HG02759 (cell line): ENCODE results near the gene DOCK2.

Experiments used
- ATAC-seq: cut with Tn5 transposase; IDR thresholded peaks from one replicate; pipeline ENCODE4 v1.9.1; 2021; ENCODE audit warnings: mild to moderate bottlenecking, moderate library complexity; ENCODE audit not compliant: unreplicated experiment

DOCK2 gene

GRCh38 chr5:169850409-169850808, 213.3 kb downstream of the DOCK2 start:
- ATAC-seq: no peak

GRCh38 chr5:169851321-169851850, 214.3 kb downstream of the DOCK2 start:
- ATAC-seq: no peak

- ATAC-seq: no peak
These were observed 219.5 kb downstream of the DOCK2 start for GRCh38 chr5:169856571-169856970.

- peak; percentile 55 for ATAC-seq
These were observed 223.5 kb downstream of the DOCK2 start for GRCh38 chr5:169860585-169860984.

GRCh38 chr5:169861433-169861832, 224.4 kb downstream of the DOCK2 start:
- no peak for ATAC-seq

- ATAC-seq: no peak
These were observed 224.9 kb downstream of the DOCK2 start for GRCh38 chr5:169861934-169862333.

GRCh38 chr5:169862391-169862811, 225.3 kb downstream of the DOCK2 start:
- ATAC-seq: no peak

- ATAC-seq: no peak
These were observed 227.4 kb downstream of the DOCK2 start for GRCh38 chr5:169864483-169864882.

GRCh38 chr5:169867347-169867746, 230.3 kb downstream of the DOCK2 start:
- ATAC-seq: no peak

- ATAC-seq: no peak
These were observed 232.0 kb downstream of the DOCK2 start for GRCh38 chr5:169869066-169869465.

- no peak for ATAC-seq
These were observed 233.1 kb downstream of the DOCK2 start for GRCh38 chr5:169870211-169870610.

- ATAC-seq: no peak
These were observed 234.9 kb downstream of the DOCK2 start for GRCh38 chr5:169871826-169872490.

- no peak for ATAC-seq
These were observed 236.6 kb downstream of the DOCK2 start for GRCh38 chr5:169873642-169874041.

- ATAC-seq: no peak
These were observed 237.5 kb downstream of the DOCK2 start for GRCh38 chr5:169874621-169875020.

GRCh38 chr5:169875091-169875728, 238.1 kb downstream of the DOCK2 start:
- no peak for ATAC-seq

GRCh38 chr5:169875731-169876130, 238.7 kb downstream of the DOCK2 start:
- no peak for ATAC-seq

- ATAC-seq: no peak
These were observed 239.3 kb downstream of the DOCK2 start for GRCh38 chr5:169876386-169876785.

GRCh38 chr5:169880012-169880663, 243.1 kb downstream of the DOCK2 start:
- no peak for ATAC-seq

- ATAC-seq: no peak
These were observed 243.7 kb downstream of the DOCK2 start for GRCh38 chr5:169880785-169881184.

- no peak for ATAC-seq
These were observed 244.7 kb downstream of the DOCK2 start for GRCh38 chr5:169881702-169882303.

- peak; percentile 77 for ATAC-seq
These were observed 249.0 kb downstream of the DOCK2 start for GRCh38 chr5:169886033-169886432.
